IMR-90 (cell line): ENCODE results near the gene ENOX1.

Experiments
- CEBPB ChIP-seq: IDR thresholded peaks from 2 replicates; pipeline ENCODE4 v1.6.1; 2012; ENCODE audit warnings: low read depth, low read length, improper control_type of control experiment
- CTCF ChIP-seq: conservative IDR thresholded peaks from 2 replicates; pipeline ENCODE4 v1.5.1; 2012; ENCODE audit warnings: mild to moderate bottlenecking, low read depth, low read length, improper control_type of control experiment
- POLR2A ChIP-seq: IDR thresholded peaks from 2 replicates; pipeline ENCODE4 v1.6.1; 2012; ENCODE audit warnings: mild to moderate bottlenecking, low read depth, low read length
- RCOR1 ChIP-seq: IDR thresholded peaks from 2 replicates; pipeline ENCODE4 v1.6.1; 2012; ENCODE audit warnings: mild to moderate bottlenecking, low read length, improper control_type of control experiment; ENCODE audit not compliant: insufficient replicate concordance
- SMC3 ChIP-seq: fragments of 150-350 bp; IDR thresholded peaks from 2 replicates; pipeline ENCODE4 v1.6.1; 2016; ENCODE audit warnings: low read depth, mild to moderate bottlenecking, antibody characterized with exemption, low read length, moderate library complexity

- TF ChIP-seq POLR2A (no peak), CTCF (no peak), CEBPB (no peak), SMC3 (no peak), RCOR1 (no peak)
Observed at GRCh38 chr13:43405457-43405856, 381.3 kb downstream of the ENOX1 start.
